ENCODE measurements around the gene MSI2. TPM values are rescaled to one million over a fixed set of nuclear protein-coding genes. Genes with fewer than 3 reads are reported as not detected.
A peak's percentile ranks its signal among the peaks of the same experiment; 100 is the strongest.

The MSI2 gene
- total RNA-seq, 4 donors from 2014 or later = 14.9 to 24.4 (median 19.8) TPM

DNA sequence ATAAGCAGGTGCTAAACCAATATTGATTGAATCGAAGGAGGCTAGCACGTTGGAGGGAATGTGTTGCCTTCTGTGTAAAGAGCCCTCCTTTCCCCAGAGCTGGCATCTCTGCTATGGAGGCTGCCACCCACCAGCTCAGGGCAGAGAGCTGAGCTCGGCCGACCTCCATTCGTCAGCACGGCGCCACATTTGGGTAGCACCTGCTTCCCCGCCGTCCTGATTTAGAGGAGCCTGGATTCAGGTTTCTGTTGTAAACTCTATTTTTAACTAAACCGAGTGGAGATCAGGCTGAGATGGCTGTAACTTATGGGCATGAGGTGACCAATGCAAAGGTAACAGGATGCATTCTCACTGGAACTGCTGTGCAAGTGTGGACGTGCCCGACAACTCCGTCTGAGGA is 316.3 kb downstream of the MSI2 start:
- DNase-seq (ENCODE audit: low spot score) (no peak), ATAC-seq (ENCODE audit: low FRiP score) (no peak)
- TF ChIP-seq, protein P1, sequence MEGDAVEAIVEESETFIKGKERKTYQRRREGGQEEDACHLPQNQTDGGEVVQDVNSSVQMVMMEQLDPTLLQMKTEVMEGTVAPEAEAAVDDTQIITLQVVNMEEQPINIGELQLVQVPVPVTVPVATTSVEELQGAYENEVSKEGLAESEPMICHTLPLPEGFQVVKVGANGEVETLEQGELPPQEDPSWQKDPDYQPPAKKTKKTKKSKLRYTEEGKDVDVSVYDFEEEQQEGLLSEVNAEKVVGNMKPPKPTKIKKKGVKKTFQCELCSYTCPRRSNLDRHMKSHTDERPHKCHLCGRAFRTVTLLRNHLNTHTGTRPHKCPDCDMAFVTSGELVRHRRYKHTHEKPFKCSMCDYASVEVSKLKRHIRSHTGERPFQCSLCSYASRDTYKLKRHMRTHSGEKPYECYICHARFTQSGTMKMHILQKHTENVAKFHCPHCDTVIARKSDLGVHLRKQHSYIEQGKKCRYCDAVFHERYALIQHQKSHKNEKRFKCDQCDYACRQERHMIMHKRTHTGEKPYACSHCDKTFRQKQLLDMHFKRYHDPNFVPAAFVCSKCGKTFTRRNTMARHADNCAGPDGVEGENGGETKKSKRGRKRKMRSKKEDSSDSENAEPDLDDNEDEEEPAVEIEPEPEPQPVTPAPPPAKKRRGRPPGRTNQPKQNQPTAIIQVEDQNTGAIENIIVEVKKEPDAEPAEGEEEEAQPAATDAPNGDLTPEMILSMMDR (IDR thresholded peaks at IDR 0.05) = no peak

DNA sequence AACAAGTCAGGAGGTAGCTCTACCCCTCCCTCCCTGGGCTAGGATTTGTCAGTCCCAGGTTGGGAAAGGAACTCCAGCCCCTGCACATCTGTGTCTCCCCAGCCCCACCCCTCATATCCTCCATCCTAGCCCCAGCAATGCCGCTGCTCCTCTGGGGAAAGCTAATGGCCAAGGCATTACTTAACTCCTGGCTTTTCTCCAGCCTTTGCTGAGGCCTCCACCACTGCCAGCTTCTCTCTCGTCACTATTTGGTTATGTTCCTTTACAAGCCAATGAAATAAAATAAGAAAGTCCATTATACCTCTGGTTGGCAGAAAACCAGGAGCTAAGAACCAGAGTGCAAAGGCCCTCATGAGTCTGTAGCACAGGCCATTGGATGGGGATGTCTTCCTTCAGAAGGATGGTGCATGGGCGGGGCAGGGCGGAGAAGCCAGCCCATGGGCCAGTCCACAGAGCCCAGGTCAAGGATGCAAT is 317.8 kb downstream of the MSI2 start:
- no peak for ATAC-seq (ENCODE audit: low FRiP score)
- TF ChIP-seq, protein P1 (IDR thresholded peaks at IDR 0.05) = no peak
- no peak for DNase-seq (ENCODE audit: low spot score)

DNA sequence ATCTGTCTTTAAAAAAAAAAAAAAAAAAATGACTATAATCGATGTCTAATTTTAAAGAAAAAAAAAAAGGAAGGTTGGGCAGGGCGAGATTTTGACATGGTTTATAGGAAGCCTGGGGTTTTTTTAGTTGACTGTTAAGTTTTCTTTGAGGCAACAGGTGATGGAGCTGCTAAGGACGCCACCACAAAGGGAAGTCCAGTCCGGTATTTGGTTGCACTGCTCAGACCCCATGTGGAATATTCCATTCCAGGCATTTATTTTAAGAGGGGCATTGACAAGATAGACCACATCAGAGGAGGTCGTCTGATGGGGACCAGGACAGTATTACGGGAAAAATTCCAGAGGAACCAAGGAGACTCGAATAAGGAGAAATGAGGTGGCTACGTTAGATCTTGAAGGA is 320.4 kb downstream of the MSI2 start:
- ATAC-seq (ENCODE audit: low FRiP score) (no peak), DNase-seq (ENCODE audit: low spot score) (no peak)
- TF ChIP-seq, protein P1 (IDR thresholded peaks at IDR 0.05) = no peak

DNA sequence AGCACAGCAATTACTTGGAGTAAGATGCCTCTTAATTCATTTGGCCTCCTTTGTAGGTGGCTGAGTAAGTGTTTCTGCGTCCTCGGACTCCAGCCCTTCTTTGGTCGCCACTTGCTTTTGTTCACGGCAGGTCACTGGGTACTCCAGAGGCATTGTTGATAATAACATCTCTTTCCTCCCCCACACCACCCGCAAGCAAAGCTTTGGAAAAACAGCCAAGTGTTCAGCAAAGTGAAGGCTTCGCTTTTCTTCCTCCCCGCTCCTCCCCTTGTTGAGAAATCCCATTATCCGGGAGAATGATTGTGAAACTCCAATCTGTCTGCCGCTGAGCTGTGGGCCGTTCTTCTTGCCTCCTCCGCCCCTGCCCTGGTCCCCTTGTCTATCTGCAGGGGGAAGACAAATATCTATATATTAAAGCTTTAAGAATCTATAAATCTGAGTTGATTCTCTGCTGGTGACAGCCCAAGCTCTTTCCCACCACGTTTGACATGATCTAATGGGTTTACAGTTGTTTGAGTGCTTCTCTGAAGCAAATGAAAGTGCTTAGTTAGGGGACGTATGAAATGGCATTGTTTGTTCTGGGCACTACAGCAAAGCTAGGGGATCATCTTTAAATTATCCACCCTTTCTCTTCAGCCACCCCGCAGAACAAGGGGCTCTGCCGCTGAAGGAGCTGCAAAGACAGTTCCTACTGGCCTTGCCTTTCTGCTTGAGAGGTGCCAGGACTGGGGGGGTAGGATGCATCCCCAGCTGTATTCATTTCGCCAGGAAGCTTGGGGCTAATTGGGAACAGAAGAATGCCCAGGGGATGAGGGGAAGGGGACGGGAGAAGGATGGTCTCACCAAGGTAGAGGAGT is 321.7 kb downstream of the MSI2 start:
- TF ChIP-seq, protein P1 (IDR thresholded peaks at IDR 0.05) = no peak
- DNase-seq (ENCODE audit: low spot score) (no peak), ATAC-seq (ENCODE audit: low FRiP score) (peak; percentile 80)

DNA sequence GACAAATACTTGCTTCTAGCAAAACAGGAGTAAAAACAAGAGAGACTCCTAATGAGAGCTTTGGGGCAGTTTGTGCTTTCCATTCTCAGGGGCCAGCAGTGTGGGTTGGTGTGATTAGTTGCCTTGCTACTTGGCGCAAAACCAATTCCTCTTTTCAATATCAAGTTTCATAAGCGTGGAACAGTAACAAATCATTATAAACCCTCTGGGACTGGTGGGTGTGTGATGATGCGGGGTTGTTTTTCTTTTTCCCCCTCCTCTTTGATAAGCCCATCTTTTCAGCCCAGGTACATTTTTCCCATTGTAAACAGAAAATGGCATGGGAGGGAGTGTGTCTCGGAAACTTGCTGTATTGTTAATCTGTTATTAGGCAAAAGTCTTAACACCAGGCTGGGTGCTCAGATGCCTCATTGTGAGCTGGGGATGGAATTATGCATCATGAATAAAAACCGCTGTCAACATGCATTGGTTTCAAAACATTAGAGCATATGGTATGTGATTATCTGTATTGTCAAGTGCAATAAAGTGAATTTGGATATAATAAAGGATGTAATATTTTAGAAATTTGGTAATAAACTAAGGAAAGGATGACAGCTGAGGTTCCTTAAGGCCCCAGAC is 322.4 kb downstream of the MSI2 start:
- no peak for ATAC-seq (ENCODE audit: low FRiP score)
- TF ChIP-seq, protein P1 (IDR thresholded peaks at IDR 0.05) = no peak
- no peak for DNase-seq (ENCODE audit: low spot score)

DNA sequence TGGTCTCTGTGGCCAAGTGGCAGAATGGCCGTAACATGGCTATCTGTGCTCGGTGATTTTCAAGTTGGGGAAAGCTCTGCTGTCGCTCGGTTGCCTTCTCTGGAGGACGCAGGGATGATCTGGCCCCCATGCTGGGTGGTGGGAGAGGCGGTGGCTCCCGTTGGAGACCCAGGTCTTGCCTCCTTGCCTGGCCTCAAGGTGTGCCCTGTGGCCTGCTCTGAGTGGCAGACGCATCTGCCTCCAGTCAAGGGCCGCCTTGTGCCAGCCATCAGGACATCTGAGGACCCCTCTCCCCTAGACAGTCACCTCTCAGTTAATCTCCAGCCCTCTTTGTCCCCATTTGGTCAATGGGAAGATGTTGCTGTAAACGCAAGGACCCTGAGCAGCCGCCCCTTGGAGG is 322.9 kb downstream of the MSI2 start:
- TF ChIP-seq, protein P1 (IDR thresholded peaks at IDR 0.05) = no peak
- no peak for ATAC-seq (ENCODE audit: low FRiP score)
- DNase-seq (ENCODE audit: low spot score) = no peak
